Activated T-cell treated with anti-CD3 and anti-CD28 coated beads, Interleukin-2, amount 50 U/mL, for 72 hours (primary cell): ENCODE measurements around the gene C2orf74. TPM values are rescaled to one million over a fixed set of nuclear protein-coding genes. Genes with fewer than 3 reads are reported as not detected.
"Not testable (repeated sequence)": the region's sequence is repeated elsewhere in the genome, so short reads cannot be mapped to it uniquely, and the experiment has no call there.

Experiments used
- ATAC-seq, 2 donors: fragments of 150-1000 bp; cut with Tn5 transposase; replicated peaks in 1 of 2; 2 replicates each; pipeline ENCODE4 v1.10.0; 2021; ENCODE audit warnings: moderate library complexity in 2 of 2, mild to moderate bottlenecking in 1 of 2
- DNase-seq, 2 donors: peaks; one replicate each; pipeline ENCODE4 v3.0.0; 2021 to 2022; ENCODE audit warnings: mixed read lengths in 1 of 2
- H3K27ac Mint-ChIP-seq: one replicate; pipeline ENCODE4 v1.8.0; 2022; ENCODE audit warnings: mild to moderate bottlenecking, moderate library complexity, mixed read lengths
- H3K27me3 Mint-ChIP-seq: one replicate; pipeline ENCODE4 v1.8.0; 2022; ENCODE audit warnings: low read depth, mixed read lengths
- H3K36me3 Mint-ChIP-seq, 2 donors: one replicate each; pipeline ENCODE4 v1.8.0; 2022; ENCODE audit warnings: mixed read lengths in 2 of 2, mild to moderate bottlenecking in 1 of 2; ENCODE audit not compliant: insufficient read depth in 2 of 2
- H3K4me1 Mint-ChIP-seq: one replicate; pipeline ENCODE4 v1.8.0; 2022; ENCODE audit warnings: low read depth, mixed read lengths
- H3K4me3 Mint-ChIP-seq, 2 donors: one replicate each; pipeline ENCODE4 v1.8.0; 2022; ENCODE audit warnings: mild to moderate bottlenecking in 2 of 2, mixed read lengths in 2 of 2, moderate library complexity in 2 of 2
- H3K9me3 Mint-ChIP-seq, 2 donors: one replicate each; pipeline ENCODE4 v1.8.0; 2022; ENCODE audit warnings: mixed read lengths in 2 of 2
- total RNA-seq, 2 donors: library from RNA; stranded (reverse); gene quantifications; one replicate each; pipeline ENCODE4 v1.2.3, GENCODE V29; 2022

The C2orf74 gene
- total RNA-seq, 2 donors from 2014 or later, result 13.4 to 20.9 TPM

DNA sequence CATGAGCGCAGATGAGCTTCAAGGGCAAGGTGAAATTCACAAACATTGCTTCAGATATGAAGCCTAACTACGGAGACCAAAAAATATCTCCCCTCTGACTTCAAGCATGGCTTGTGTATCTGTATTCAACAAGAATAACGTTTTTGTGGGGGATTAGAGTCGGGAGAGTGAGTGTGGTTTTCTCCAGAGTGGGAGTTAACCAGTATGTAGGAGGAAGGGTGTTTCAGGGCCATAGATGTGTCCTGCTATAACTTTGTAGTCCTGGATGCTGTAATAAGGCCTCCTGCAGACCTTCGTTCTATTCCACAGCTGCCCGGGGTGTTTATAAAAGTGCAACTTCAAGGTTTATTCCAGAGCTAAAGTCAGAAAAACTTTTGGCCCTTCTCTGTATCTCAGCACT lies 12.9 kb upstream of the C2orf74 start:
- peaks cover 6% of the 10 kb centered on the region for H3K4me1 Mint-ChIP-seq
- H3K36me3 Mint-ChIP-seq, result peaks cover 5% of the 10 kb centered on the region in 2 donors
- no peak for ATAC-seq
- no peaks in the 10 kb centered on the region for H3K9me3 Mint-ChIP-seq
- no peak for DNase-seq
- no peak overlapping the region for H3K4me3 Mint-ChIP-seq
- no peak overlapping the region for H3K27ac Mint-ChIP-seq
- H3K27me3 Mint-ChIP-seq, result no peaks in the 10 kb centered on the region

DNA sequence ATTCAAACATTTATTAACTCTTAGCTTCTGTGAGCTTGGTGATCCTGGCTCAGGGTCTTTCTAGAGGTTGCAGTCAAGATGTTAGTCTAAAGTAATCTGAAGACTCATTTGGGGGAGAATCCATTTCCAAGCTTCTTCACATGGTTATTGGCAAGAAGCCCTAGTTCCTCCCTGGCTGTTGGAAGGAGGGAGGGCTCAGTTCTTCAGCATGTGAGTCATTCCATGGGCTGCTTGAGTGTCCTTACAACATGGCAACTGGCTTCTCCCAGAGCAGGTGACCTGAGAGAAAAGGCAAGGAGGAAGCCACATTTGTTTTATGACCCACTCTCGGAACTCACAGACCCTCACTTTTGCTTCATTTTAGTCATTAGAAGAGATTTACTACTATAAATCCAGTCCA lies 10.6 kb upstream of the C2orf74 start:
- Mint-ChIP-seq H3K4me3 (no peak overlapping the region), H3K9me3 (no peaks in the 10 kb centered on the region), H3K36me3 (peaks cover 0 to 1% of the 10 kb centered on the region in 2 donors), H3K4me1 (no peaks in the 10 kb centered on the region), H3K27me3 (no peaks in the 10 kb centered on the region), H3K27ac (no peak overlapping the region)
- DNase-seq (no peak), ATAC-seq (no peak)

DNA sequence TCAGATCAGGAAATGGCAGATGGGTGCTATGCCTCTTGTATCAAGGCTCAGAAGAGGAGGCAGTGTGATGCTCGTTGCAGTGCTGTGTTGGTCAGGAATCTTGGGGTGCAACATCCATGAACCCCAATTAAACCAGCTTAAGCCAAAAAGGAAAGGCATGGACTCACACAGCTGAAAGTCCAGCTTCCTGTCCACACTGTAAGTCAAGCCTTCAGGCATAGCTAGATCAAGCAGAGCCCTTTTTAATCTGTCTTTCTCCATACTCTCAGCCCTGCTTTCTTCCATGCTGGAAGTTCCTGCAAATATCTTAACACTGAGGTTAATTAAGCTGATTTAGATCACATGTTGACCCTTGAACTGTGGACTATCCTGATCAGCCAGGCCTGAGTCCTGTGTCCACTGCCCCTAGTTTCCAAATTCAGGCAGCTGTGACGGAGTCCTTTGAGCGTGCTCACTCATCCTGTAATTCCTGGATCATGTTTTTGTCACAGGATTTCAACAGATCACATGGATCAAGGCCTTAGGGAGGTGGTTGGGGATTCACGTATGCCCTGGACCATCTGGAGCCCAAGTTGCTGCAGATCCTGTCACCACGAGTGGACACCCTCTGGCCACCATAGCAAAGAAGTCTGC lies 4.5 kb upstream of the C2orf74 start:
- DNase-seq (no peak), ATAC-seq (no peak)
- Mint-ChIP-seq H3K27ac (no peak overlapping the region), H3K9me3 (peaks cover 0 to 6% of the 10 kb centered on the region in 2 donors), H3K36me3 (peaks cover 8 to 11% of the 10 kb centered on the region in 2 donors), H3K4me1 (no peaks in the 10 kb centered on the region), H3K4me3 (no peak overlapping the region), H3K27me3 (no peaks in the 10 kb centered on the region)

DNA sequence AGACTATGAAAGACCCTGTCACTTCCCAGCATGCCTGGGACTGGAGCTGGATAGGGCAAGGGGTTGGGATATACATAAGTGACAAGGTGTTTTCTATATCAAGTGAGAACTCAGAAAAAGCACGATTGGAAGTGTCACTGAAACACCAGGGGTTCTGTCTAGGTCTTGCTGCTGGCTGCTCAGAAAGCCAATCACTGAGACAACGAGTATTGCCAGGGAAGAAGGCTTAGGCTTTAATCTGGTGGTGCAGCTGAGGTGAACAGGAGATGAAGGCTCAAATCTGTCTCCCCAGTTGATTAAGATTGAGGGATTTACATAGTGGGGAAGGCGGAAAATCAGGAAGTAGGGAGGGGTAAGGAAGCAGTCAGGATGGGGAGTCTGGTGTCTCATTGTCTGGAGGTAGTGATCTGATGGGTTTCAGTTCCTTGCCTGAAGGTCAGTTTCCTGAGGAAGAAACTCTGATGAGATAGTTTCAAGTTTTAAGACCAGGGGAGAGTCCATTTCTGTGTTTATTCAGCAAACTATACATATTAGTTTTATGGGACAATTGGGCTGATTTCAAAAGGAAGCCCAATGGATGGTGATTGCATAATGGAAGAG lies 3.5 kb upstream of the C2orf74 start:
- H3K9me3 Mint-ChIP-seq, result peaks cover 0 to 6% of the 10 kb centered on the region in 2 donors
- ATAC-seq (no peak), DNase-seq (no peak)
- no peak overlapping the region for H3K27ac Mint-ChIP-seq
- no peaks in the 10 kb centered on the region for H3K27me3 Mint-ChIP-seq
- no peak overlapping the region for H3K4me3 Mint-ChIP-seq
- H3K4me1 Mint-ChIP-seq, result no peaks in the 10 kb centered on the region
- H3K36me3 Mint-ChIP-seq, result peaks cover 14% of the 10 kb centered on the region in 2 donors

DNA sequence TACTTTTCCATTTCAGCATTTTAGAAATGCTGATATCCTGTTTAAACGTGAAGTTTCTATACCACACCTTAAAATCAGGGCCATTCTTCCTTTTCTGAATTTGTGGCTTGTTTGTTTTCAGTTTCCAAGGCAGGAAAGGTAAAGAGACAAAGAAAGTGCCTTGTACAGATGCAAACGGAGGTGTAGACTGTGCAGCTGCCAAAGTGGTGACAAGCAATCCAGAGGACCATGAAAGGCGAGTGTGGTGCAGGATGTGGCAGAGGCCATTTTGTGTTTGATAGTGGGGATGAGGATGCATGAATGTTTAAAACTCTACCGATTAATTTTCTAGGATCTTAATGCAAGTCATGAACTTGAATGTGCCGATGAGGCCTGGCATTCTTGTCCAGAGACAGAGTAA lies 733 bp downstream of the C2orf74 start:
- no peak for ATAC-seq
- Mint-ChIP-seq H3K27me3 (no peaks in the 10 kb centered on the region), H3K36me3 (peaks cover 14 to 16% of the 10 kb centered on the region in 2 donors), H3K9me3 (peaks cover 0 to 6% of the 10 kb centered on the region in 2 donors), H3K27ac (no peak overlapping the region), H3K4me1 (no peaks in the 10 kb centered on the region), H3K4me3 (no peak overlapping the region)
- DNase-seq, result no peak

DNA sequence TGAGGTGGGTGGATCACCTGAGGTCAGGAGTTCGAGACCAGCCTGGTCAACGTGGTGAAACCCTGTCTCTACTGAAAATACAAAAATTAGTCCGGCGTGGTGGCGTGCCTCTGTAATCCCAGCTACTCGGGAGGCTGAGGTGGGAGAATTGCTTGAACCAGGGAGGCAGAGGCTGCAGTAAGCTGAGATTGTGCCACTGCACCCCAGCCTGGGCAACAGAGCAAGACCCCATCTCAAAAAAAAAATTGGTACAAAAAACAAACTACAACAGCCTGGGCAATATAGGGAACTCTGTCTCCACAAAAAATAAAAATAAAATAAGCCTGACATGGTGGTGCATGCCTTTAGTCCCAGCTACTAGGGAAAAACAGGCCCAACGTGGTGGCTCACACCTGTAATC lies 3.1 kb downstream of the C2orf74 start:
- not testable (repeated sequence) for H3K4me3 Mint-ChIP-seq, H3K27ac Mint-ChIP-seq, DNase-seq, H3K36me3 Mint-ChIP-seq, H3K4me1 Mint-ChIP-seq, H3K9me3 Mint-ChIP-seq, H3K27me3 Mint-ChIP-seq, ATAC-seq

DNA sequence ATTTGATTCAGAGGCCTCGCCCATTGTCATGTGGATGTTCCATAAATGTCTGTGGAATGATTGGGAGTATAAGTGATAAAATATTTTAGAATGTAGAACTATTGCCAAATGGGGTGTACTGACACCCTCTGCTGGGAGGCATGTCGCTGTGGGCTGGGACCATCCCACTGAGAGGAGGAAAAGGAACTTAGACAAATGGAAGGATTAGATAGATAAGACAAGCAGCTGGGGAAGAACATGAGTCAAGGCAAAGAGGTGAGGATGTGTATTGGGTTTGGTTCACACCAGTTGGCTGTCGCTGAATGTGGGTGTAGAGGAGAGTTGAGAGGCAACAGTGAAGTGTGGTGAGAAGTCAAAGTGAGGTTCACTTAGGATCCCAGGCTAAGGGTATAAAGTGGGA lies 4.0 kb downstream of the C2orf74 start:
- no peaks in the 10 kb centered on the region for H3K9me3 Mint-ChIP-seq
- H3K36me3 Mint-ChIP-seq, result peaks cover 6 to 7% of the 10 kb centered on the region in 2 donors

DNA sequence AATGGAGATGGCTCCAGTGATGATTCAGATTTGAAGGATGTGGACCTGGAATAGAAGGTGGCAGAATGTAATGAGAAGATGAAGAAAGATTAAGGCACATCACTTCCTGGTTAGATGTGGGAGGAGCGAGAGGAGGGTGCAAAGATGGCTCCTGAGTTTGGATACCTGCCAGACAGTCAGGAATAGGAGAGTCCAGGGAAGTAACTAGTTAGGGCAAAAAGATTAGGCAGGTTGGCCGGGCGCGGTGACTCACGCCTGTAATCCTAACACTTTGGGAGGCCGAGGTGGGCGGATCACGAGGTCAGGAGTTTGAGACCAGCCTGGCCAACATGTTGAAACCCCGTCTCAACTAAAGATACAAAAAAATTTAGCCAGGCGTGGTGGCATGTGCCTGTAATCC lies 5.6 kb downstream of the C2orf74 start:
- no peaks in the 10 kb centered on the region for H3K9me3 Mint-ChIP-seq
- H3K36me3 Mint-ChIP-seq, result peaks cover 5 to 6% of the 10 kb centered on the region in 2 donors
- no peak overlapping the region for H3K27ac Mint-ChIP-seq
- no peaks in the 10 kb centered on the region for H3K27me3 Mint-ChIP-seq
- H3K4me1 Mint-ChIP-seq, result no peaks in the 10 kb centered on the region
- DNase-seq, result no peak
- ATAC-seq, result no peak
- H3K4me3 Mint-ChIP-seq, result no peak overlapping the region

More for the DNA sequence above, 4.0 kb downstream of the C2orf74 start:
- no peak for DNase-seq
- H3K4me1 Mint-ChIP-seq, result no peaks in the 10 kb centered on the region
- no peaks in the 10 kb centered on the region for H3K27me3 Mint-ChIP-seq
- no peak overlapping the region for H3K27ac Mint-ChIP-seq
- H3K4me3 Mint-ChIP-seq, result no peak overlapping the region
- no peak for ATAC-seq

DNA sequence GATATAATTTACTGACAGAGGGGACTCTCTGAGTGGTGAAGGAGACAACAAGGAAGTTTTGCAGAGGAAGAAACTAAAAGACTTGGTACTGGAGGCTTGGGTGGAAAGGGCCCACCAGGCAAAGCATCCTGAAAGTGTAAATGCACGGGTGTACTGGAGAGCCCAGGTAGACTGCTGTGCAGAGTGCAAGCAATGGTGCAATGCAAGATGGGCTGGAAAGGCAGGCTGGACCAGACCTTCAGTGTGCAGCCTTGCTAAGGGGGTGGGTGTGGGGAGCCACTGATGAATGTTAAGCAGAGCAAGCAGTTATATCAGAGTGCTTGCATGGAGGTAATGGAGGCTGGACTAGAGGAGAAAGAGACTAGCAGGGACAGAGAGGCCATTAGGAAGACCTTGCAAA lies 10.7 kb downstream of the C2orf74 start:
- Mint-ChIP-seq H3K4me3 (no peak overlapping the region), H3K9me3 (no peaks in the 10 kb centered on the region), H3K36me3 (peaks cover 0 to 3% of the 10 kb centered on the region in 2 donors), H3K27ac (peak overlapping the region; percentile 61), H3K27me3 (peaks cover 8% of the 10 kb centered on the region), H3K4me1 (peaks cover 17% of the 10 kb centered on the region)
- DNase-seq (no peak), ATAC-seq (no peak)

DNA sequence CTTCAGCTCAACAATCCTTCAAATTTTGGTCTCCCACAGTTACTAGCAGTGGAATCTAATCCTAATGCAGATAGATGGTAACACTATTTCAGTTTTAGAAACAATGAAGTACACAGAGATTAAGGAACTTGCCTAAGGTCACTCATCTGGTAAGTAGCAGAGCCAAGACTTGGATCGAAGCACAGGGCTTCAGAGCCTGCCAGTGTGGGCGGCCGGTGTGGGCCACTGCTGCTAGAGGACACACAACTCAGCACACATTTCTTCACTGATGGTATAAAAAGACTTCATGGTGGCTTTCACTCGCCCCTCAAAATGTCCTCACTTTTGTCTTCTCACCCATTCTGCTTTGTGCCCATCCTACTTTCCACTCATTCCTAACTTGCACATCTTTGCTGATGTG lies 11.1 kb downstream of the C2orf74 start:
- peaks cover 8% of the 10 kb centered on the region for H3K27me3 Mint-ChIP-seq
- ATAC-seq, result no peak
- H3K4me1 Mint-ChIP-seq, result peaks cover 18% of the 10 kb centered on the region
- no peak overlapping the region for H3K27ac Mint-ChIP-seq
- H3K9me3 Mint-ChIP-seq, result no peaks in the 10 kb centered on the region
- no peak overlapping the region for H3K4me3 Mint-ChIP-seq
- DNase-seq, result no peak
- H3K36me3 Mint-ChIP-seq, result peaks cover 0 to 3% of the 10 kb centered on the region in 2 donors

DNA sequence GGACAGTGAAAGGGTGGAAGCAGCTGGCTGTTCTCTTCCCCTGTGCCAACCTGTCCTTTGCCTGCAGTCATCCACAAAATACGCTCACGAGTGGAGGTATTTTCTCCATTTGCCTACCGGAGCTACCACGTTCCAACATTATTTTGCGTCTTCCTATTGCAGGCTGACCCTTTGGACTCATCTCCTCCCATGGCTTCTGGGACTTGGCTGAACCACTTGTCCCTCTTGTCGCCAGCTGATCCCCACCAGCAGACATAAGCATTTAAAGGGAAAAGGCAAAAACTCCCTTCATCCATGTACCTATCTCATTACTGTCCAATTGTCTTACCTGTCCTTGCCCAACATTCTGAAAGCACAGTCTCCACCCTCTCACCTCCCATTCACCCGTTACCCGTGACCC lies 13.0 kb downstream of the C2orf74 start:
- peaks cover 37% of the 10 kb centered on the region for H3K4me1 Mint-ChIP-seq
- H3K4me3 Mint-ChIP-seq, result peak overlapping the region in 1 of 2 donors; percentile 95
- no peak for DNase-seq
- ATAC-seq, result no peak
- H3K9me3 Mint-ChIP-seq, result no peaks in the 10 kb centered on the region
- H3K36me3 Mint-ChIP-seq, result peaks cover 5 to 9% of the 10 kb centered on the region in 2 donors
- H3K27ac Mint-ChIP-seq, result no peak overlapping the region
- H3K27me3 Mint-ChIP-seq, result peaks cover 8% of the 10 kb centered on the region

DNA sequence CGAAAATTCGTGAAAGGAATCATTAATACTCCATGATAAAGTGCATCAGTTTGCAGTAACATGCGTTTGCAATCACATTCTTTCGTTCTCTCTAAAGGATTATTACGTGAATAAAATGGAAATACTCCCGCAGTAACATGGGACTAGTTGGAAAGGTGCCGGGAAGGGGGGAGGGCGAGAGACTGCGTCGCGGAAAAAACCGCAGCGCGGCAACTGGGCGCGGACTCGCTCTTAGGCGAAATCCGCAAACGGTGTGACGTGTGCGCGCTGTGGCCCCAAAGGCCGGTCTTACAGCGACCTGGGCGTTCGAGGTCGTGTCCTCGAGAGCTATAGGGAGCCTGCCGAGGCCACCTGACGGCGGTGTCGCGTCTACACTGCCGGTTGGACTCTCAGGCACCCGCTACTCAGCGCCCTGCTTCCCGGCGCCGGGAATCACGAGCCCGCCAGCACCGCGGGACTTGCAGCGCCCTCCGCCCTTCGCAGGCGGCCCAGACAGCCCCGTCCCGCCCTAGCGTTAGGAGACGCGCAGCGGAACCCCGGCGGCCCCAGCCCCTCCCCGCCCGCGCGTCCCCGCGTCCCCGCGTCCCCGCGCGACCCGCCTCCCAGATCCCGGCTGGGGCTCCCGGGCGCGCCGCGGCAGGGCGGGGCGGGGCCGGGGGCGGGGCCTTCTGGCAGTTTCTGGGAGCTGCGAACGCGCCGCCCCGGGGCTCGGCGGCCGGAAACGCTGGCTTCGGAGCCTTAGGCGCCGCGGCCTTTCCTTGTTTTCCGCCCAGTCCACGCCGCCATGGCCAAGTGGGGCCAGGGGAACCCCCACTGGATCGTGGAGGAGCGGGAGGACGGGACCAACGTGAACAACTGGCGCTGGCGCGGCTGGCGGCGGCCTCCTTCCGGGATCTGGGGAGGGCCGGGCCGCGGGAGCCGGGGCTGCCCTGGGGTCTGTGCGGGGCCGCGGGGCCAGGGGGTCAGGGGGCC lies 15.1 kb downstream of the C2orf74 start:
- Mint-ChIP-seq H3K36me3 (peaks cover 6 to 22% of the 10 kb centered on the region in 2 donors), H3K9me3 (no peaks in the 10 kb centered on the region), H3K27me3 (peaks cover 8% of the 10 kb centered on the region), H3K27ac (peak overlapping the region; percentile 82), H3K4me3 (peak overlapping the region; percentile 90 to 95), H3K4me1 (peaks cover 57% of the 10 kb centered on the region)
- ATAC-seq (peak; percentile 88 to 90), DNase-seq (peak; percentile 93 to 97)
